GM21786 (cell line): ENCODE data around the gene FOXS1.
A peak's percentile ranks its signal among the peaks of the same experiment; 100 is the strongest.
"Not testable (repeated sequence)": the region's sequence is repeated elsewhere in the genome, so short reads cannot be mapped to it uniquely, and the experiment has no call there.

Experiments
- ATAC-seq: cut with Tn5 transposase; IDR thresholded peaks from one replicate; pipeline ENCODE4 v1.9.1; 2021; ENCODE audit not compliant: unreplicated experiment

Gene FOXS1

GRCh38 chr20:31840906-31841816 is 4.2 kb downstream of the FOXS1 start:
- ATAC-seq: no peak

DNA sequence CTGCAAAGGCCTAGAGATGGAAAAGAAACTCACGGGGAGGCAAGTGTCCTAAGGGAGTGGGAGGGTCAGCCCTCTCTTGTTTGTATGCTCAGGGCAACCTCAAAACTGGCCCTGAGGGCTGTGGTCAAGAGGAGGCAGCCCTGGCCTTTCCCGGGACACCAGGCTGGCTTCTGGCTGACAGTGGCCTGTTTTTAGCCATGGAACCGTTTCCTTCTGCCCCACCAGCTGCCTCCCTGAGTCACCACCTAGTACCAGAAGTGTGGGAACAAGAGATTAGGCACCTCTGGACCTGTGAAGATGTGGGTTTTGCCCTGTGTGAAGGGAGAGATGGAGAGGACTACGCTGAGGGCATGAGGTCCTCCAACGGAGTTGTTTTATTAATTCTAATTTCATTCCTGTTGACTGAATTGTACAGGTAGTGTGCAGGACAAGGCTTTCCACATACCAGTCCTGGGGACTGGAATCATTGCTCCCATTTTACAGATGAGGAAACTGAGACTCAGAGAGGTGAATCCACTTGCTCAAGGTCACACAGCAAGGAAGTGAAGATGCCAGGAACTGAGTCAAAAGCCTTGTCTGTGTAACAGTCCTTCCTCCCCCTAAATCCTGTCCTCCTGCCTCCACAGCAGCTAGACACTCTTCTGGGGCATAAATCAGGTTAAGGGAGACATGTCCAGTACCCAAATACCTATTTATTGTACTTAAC is 5.5 kb downstream of the FOXS1 start:
- ATAC-seq: no peak

DNA sequence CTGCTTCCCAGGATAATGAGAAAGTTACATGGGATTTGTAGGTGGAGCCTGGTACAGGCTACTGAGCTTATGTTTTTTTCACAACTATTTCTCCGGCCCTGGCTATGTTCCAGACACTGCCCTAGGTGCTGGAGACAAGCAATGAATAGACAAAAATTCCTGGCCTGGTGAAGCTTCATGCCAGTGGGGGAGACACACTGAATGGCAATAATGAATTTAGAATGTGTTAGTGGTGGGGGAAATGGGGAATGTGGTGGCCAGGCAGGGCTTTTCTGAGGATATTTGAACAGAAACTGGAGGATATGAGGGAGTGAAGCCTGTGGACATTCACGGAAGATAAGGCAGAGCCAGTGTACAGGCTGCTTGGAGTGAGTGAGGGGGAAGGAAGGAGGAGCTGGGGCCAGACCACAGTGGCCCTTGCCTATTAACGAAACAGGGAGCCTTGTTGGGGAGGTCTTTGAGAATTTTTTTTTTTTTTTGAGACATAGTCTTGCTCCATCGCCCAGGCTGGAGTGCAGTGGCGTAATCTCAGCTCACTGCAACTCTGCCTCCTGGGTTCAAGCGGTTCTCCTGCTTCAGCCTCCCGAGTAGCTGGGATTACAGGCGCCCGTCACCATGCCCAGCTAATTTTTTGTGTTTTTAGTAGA is 6.6 kb downstream of the FOXS1 start:
- no peak for ATAC-seq

GRCh38 chr20:31837896-31838397 is 7.5 kb downstream of the FOXS1 start:
- ATAC-seq: no peak

GRCh38 chr20:31836853-31837608 is 8.4 kb downstream of the FOXS1 start:
- no peak for ATAC-seq

DNA sequence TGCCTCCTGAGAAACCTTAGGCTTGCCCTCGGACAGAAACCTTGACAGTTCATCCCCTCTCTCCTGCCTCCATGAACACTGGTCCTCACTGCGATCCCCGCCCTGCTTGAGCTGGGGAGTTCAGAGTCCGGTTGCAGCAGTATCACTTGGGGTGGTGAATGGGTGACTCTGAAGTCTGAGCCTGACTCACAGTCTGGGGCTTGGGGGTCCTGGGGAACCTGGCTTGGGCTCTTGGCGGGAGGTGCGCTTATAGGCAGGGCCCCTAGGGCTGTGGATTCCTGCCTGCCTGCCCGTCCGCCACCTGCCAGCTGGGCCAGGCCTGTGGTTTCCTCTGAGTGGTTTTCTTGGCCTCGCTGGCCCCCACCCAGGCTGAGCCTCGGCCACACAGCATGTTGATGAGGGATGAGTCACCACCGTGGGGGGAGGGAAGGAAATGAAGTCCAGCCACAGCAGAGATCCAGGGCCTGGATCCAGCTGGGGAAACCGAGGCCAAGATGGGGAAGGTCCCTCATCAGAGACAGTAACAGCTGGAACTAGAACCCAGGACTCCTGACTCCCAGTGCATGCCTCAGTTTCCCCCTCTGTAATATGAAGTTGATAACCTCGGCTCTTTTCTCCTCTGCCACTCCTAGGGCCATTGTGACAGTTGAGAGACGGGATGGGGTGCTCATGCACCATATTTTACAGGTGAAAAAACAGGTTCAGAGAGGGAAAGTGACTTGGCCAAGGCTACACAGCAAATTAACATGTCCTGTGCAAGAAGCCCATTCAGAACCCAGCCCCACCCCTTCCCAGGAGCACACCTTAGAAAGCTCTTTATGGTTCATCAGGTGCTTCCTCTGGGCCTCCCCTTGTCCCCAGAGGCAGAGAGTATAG is 9.2 kb downstream of the FOXS1 start:
- ATAC-seq: peak; percentile 82

- ATAC-seq: no peak
Measured at GRCh38 chr20:31835554-31835953, 9.8 kb downstream of the FOXS1 start.

- ATAC-seq: no peak
Measured at GRCh38 chr20:31833931-31834521, 11.4 kb downstream of the FOXS1 start.

DNA sequence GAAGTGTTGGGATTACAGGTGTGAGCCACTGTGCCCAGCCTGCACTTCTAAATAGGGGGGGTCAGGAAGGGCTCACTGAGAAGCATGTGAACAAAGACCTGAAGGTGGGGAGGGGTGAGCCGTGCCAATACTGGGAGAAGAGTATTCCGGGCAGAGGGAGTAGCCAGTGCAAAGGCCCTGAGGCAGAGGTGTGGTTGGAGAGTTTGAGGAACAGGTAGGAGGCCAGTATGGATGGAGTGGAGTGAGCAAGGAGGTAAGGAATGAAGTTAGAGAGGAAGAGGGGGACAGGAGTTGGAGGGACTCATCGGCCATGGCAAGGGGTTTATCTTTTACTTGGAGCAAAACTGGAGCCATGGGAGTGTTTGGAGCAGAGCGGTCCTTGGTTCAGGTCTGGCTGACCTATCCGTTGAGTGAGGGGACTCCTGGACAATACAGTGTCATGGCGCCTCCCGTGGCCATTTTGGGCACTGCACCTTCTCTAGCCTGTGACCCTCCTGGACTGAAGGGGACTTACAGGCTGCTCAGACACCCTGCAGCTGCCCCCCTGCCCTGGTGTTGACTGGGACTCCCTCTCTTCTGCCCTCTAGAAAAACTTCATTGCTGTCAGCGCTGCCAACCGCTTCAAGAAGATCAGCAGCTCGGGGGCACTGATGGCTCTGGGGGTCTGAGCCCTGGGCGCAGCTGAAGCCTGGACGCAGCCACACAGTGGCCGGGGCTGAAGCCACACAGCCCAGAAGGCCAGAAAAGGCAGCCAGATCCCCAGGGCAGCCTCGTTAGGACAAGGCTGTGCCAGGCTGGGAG is 12.1 kb downstream of the FOXS1 start:
- no peak for ATAC-seq

- ATAC-seq: no peak
Measured at GRCh38 chr20:31831771-31832306, 13.6 kb downstream of the FOXS1 start.

- no peak for ATAC-seq
Measured at GRCh38 chr20:31831211-31831610, 14.2 kb downstream of the FOXS1 start.

DNA sequence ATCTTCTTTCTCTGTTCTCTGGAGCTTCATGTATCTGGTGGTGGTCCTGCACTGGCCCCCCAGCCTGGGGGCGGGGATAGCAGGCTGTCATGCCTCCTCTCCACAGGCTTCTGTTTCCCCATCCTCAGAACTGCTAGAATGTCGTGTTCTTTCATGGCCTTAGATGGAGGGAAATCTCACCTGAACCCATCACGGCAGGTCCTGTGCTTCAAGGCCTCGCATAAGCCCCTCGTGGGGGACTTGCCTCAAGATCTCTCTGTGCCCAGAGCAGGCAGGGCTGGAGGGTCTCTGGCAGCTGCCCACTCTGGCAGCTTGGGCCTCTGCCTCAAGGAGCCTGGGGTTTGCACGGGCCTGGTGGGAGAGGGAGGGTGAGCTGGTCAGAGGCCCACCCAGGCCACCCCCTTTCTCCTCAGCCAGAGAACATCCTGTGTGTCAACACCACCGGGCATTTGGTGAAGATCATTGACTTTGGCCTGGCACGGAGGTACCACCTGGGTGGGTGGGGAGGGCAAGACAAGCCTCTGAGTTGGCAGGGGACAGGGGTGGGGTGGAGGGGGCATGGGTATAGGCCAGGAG is 14.9 kb downstream of the FOXS1 start:
- ATAC-seq: no peak

DNA sequence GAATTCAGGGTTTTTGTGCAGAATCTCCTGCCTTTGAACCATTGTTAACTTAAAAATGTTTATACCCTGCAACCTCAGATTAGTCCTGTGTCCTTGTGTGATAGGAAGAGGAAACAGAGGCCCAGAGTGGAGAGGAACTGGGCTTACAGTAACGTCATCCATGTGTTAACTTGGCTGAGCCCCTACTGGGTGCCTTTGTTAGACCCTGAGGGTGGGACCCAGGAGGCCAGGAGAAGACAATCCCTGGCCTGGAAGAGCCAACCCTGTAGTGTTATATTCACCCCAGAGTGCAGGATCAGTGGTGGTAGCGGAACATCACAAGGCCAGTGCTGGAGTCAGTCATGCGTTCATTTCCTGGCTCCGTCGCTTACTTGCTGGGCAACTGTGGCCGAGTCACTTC is 15.7 kb downstream of the FOXS1 start:
- ATAC-seq: no peak

GRCh38 chr20:31828016-31828415 is 17.4 kb downstream of the FOXS1 start:
- not testable (repeated sequence) for ATAC-seq

DNA sequence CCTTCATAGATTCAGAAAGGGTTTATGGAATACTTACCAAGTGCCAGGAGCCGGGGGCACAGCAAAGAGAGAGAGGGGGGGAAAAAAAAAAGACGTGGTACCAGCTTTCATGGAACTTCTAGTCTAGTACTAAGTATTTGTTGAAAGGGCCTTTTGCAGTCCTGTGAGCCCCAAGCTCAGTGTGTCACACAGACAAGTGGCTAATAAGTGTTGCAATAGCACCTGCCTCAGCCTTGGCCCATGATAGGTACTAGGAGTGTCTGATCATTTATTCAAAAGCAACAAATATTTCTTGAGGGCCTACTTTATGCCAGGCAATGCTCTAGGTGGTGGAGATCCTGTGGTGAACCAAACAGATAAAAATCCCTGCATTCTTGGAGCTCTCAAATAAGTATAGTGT is 18.3 kb downstream of the FOXS1 start:
- no peak for ATAC-seq

DNA sequence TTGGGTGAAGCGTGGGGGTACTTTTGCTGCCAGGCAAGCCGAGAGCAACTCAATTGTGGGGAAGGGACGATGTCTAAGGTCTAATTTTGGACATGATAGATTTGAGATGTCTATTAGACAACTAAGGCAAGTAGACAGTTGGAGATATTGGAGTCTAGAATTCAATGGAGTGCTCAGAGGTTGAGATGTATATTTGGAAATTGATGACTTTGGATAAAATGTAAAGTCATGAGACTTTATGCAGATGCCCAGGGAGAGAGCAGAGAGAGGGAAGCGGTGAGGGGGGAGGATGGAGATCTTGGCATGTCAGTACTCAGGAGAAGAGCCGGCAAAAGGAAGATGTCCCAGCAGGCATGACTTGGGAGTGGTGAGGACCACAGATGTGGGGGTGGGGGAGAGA is 19.3 kb downstream of the FOXS1 start:
- no peak for ATAC-seq

- ATAC-seq: no peak
Measured at GRCh38 chr20:31824554-31825313, 20.7 kb downstream of the FOXS1 start.
